K562 (cell line): ENCODE data around the gene RSPH1. TPM values are rescaled to one million over a fixed set of nuclear protein-coding genes. Genes with fewer than 3 reads are reported as not detected.

ENCODE experiments used
- BRD9 ChIP-seq: fragments of 450-650 bp; IDR thresholded peaks from 2 replicates; pipeline ENCODE4 v1.6.1; 2018; ENCODE audit warnings: low read depth; ENCODE audit not compliant: partially characterized antibody
- CBX2 ChIP-seq: fragments of 200-600 bp; sonication (generic); IDR thresholded peaks from one replicate; pipeline ENCODE4 v1.6.1; 2012; ENCODE audit warnings: mild to moderate bottlenecking, low read length, inconsistent platforms; ENCODE audit not compliant: insufficient read depth, poor library complexity, severe bottlenecking
- CEBPB ChIP-seq: fragments of 450-650 bp; IDR thresholded peaks from 2 replicates; pipeline ENCODE4 v1.6.1; 2016; ENCODE audit warnings: missing genetic modification characterization, missing compliant biosample characterization
- ELF4 ChIP-seq: fragments of 450-650 bp; formaldehyde crosslinking; IDR thresholded peaks from 2 replicates; pipeline ENCODE4 v1.4.0; 2022; ENCODE audit warnings: missing genetic modification characterization
- FOXP4 ChIP-seq: sonication (generic); formaldehyde crosslinking; IDR thresholded peaks from 2 replicates; pipeline ENCODE4 v1.8.0; 2022; ENCODE audit warnings: mild to moderate bottlenecking, missing genetic modification reagents, borderline replicate concordance
- GATAD2A ChIP-seq: fragments of 450-650 bp; IDR thresholded peaks from 2 replicates; pipeline ENCODE4 v1.6.1; 2017
- HEY1 ChIP-seq: fragments of 250-450 bp; sonication (Bioruptor Pico); IDR thresholded peaks from 2 replicates; pipeline ENCODE4 v1.5.0; 2020; ENCODE audit warnings: mild to moderate bottlenecking, moderate library complexity, borderline replicate concordance
- HMBOX1 ChIP-seq: sonication (generic); IDR thresholded peaks from 2 replicates; pipeline ENCODE4 v1.6.1; 2016
- KAT2B ChIP-seq: IDR thresholded peaks from one replicate; pipeline ENCODE4 v1.6.1; 2012; ENCODE audit warnings: low read depth, mild to moderate bottlenecking, control low read depth, inconsistent platforms, low read length, moderate library complexity
- RAD21 ChIP-seq, 2 experiments: fragments of 250-450 bp in 1 of 2; fragments of 450-650 bp in 1 of 2; sonication (Bioruptor Pico) in 1 of 2; formaldehyde crosslinking in 1 of 2; IDR thresholded peaks in 1 of 2; conservative IDR thresholded peaks in 1 of 2; 2 replicates each; pipeline versions ENCODE4 v1.4.0 to v1.8.0; 2020 to 2022; ENCODE audit warnings: mild to moderate bottlenecking in 2 of 2, moderate library complexity in 1 of 2
- SMARCC2 ChIP-seq: fragments of 450-650 bp; IDR thresholded peaks from 2 replicates; pipeline ENCODE4 v1.6.1; 2017; ENCODE audit warnings: antibody characterized with exemption, moderate library complexity, mild to moderate bottlenecking, low read depth
- TAL1 ChIP-seq: fragments of 450-650 bp; IDR thresholded peaks from 2 replicates; pipeline ENCODE4 v1.6.1; 2016; ENCODE audit warnings: mild to moderate bottlenecking
- TCF7 ChIP-seq: sonication (generic); IDR thresholded peaks from 2 replicates; pipeline ENCODE4 v1.6.1; 2016; ENCODE audit warnings: antibody characterized with exemption, borderline replicate concordance
- YY1 ChIP-seq, 3 experiments: IDR thresholded peaks; 2 replicates each; pipeline ENCODE4 v1.6.1; 2011; ENCODE audit warnings: low read length in 2 of 3, mild to moderate bottlenecking in 2 of 3, moderate library complexity in 2 of 3, borderline replicate concordance in 1 of 3, control low read depth in 1 of 3, low read depth in 1 of 3; ENCODE audit not compliant: insufficient read depth in 3 of 3, insufficient replicate concordance in 2 of 3, control insufficient read depth in 1 of 3, insufficient read length in 1 of 3; ENCODE audit errors: extremely low read depth in 1 of 3
- ZNF232 ChIP-seq: sonication (generic); formaldehyde crosslinking; IDR thresholded peaks from 2 replicates; pipeline ENCODE4 v1.8.0; 2022; ENCODE audit warnings: mild to moderate bottlenecking, missing genetic modification reagents
- ZNF280B ChIP-seq: fragments of 250-450 bp; sonication (Bioruptor Pico); IDR thresholded peaks from 2 replicates; pipeline ENCODE4 v1.5.1; 2021; ENCODE audit warnings: mild to moderate bottlenecking
- ZNF592 ChIP-seq: fragments of 450-650 bp; IDR thresholded peaks from 2 replicates; pipeline ENCODE4 v1.6.1; 2017; ENCODE audit warnings: antibody characterized with exemption, mild to moderate bottlenecking
- ZNF717 ChIP-seq: fragments of 250-450 bp; sonication (Bioruptor Pico); IDR thresholded peaks from 2 replicates; pipeline ENCODE4 v1.5.0; 2021
- ZNF785 ChIP-seq: fragments of 250-450 bp; sonication (Bioruptor Pico); IDR thresholded peaks from 2 replicates; pipeline ENCODE4 v1.4.0; 2020; ENCODE audit warnings: mild to moderate bottlenecking
- polyA plus RNA-seq, 8 experiments: library from polyadenylated mRNA; depleted of rRNA in 4 of 8; stranded (reverse) in 5 of 8; unstranded in 3 of 8; fragments of >200 nt; fragmentation: Nextera tagmentation in 2 of 8; fragmentation: Illumina TruSeq in 1 of 8; extraction: Ambion mirVana in 2 of 8; extraction: Trizol in 1 of 8; gene quantifications; 2 replicates each; pipeline versions ENCODE4 v1.2.1 to v1.2.3, GENCODE V29; 2011 to 2014; ENCODE audit warnings: inconsistent platforms in 1 of 8, missing spikeins in 1 of 8
- total RNA-seq, 7 experiments: library from RNA; depleted of rRNA in 6 of 7; stranded (reverse); fragments of >200 nt in 6 of 7; fragmentation: Illumina TruSeq in 2 of 7; extraction: Trizol in 2 of 7; gene quantifications; 2 replicates each; pipeline versions ENCODE4 v1.2.1 to v1.2.3, GENCODE V29; 2011 to 2021; ENCODE audit warnings: low replicate concordance in 1 of 7

RSPH1 gene
- total and polyA plus RNA-seq, 9 of the 15 experiments (the other 6 are each of a cell fraction or from before 2014, with no cell fraction given): 0.17 TPM; not detected in 8

- no peak for TF ChIP-seq ZNF592
- peak; percentile 85 for TF ChIP-seq HMBOX1
- no peak for TF ChIP-seq ZNF717 (CRISPR knock-in tag)
- no peak for TF ChIP-seq ZNF280B (CRISPR knock-in tag)
- TF ChIP-seq ELF4 (CRISPR knock-in tag): no peak
- TF ChIP-seq FOXP4 (CRISPR knock-in tag): no peak
- no peak for TF ChIP-seq CBX2
- no peak for TF ChIP-seq HEY1 (CRISPR knock-in tag)
- TF ChIP-seq TCF7: no peak
- TF ChIP-seq CEBPB: peak; percentile 77
- peak in 1 of 2 experiments; percentile 9; a peak in 1 of 4 replicates for TF ChIP-seq RAD21 (CRISPR knock-in tag; conservative IDR thresholded peaks at IDR 0.05 in 1 of 2, IDR thresholded peaks at IDR 0.05 in 1 of 2)
- no peak for TF ChIP-seq GATAD2A
- no peak for TF ChIP-seq ZNF232
- no peak for TF ChIP-seq ZNF785
- no peak for TF ChIP-seq BRD9
- TF ChIP-seq TAL1: peak; percentile 68
- TF ChIP-seq KAT2B: no peak
- peak; percentile 81 for TF ChIP-seq SMARCC2
- no peak for TF ChIP-seq YY1 (IDR thresholded peaks at IDR 0.05; ENCODE audit: borderline replicate concordance in 1 of 3, control insufficient read depth in 1 of 3, extremely low read depth in 1 of 3, insufficient read depth in 3 of 3, insufficient read length in 1 of 3, insufficient replicate concordance in 2 of 3, low read depth in 1 of 3, low read length in 2 of 3)
These were observed 62.0 kb downstream of the RSPH1 start (continued) for GRCh38 chr21:42433946-42434551.
